ENCODE data around the gene TMED3. TPM values are rescaled to one million over a fixed set of nuclear protein-coding genes. Genes with fewer than 3 reads are reported as not detected.

The TMED3 gene
- total RNA-seq, 1 experiment from 2014 or later, result 164 TPM

DNA sequence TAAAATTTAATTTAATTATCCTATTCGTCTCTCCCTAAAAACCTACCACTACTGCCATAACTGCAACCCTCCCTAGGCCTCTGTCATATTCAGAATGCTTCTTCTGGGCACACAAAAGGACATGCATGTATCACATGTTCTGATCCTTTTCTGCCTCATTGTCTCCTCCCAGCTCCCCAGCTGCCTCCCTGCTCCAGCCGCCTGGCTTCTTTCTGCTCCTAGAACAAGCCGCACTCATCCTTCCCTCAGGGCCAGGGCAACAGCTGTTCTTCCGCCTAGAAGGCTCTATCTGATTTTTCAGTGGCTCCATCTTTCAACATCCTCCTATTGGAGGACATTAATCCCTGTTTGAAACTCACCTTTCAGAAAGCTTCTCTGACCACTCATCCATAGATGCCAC, 38.6 kb downstream of the TMED3 start:
- Histone ChIP-seq H3K4me3 (ENCODE audit: low read length) (no peak overlapping the region), H3F3A (ENCODE audit: low read length, unreplicated experiment) (no peaks in the 10 kb centered on the region), H3K9me3 (ENCODE audit: low read length) (no peaks in the 10 kb centered on the region), H3K4me1 (ENCODE audit: insufficient read depth, low read length) (no peaks in the 10 kb centered on the region), H3K27ac (ENCODE audit: low read length) (no peak overlapping the region), H3K36me3 (ENCODE audit: low read depth, low read length) (no peaks in the 10 kb centered on the region), H4K20me1 (ENCODE audit: low read length) (no peaks in the 10 kb centered on the region), H3K4me2 (ENCODE audit: low read length) (no peak overlapping the region), H2AFZ (ENCODE audit: low read length) (no peak overlapping the region), H3K9ac (ENCODE audit: low read length) (no peak overlapping the region), H3K27me3 (ENCODE audit: low read length) (no peaks in the 10 kb centered on the region), H3K9me2 (replicated peaks; ENCODE audit: low read length) (no peaks in the 10 kb centered on the region), H3K79me2 (ENCODE audit: low read length) (no peaks in the 10 kb centered on the region)
- ChIA-PET POLR2A (ENCODE audit: unreplicated experiment) (no interaction called here), CTCF (no interaction called here)
- DNase-seq (no peak), ATAC-seq (no peak)
- no TSS peak for BruUV-seq (replicated peaks)
- intact Hi-C loops (cut with micrococcal nuclease), result no loop called here
- TF ChIP-seq EZH2phosphoT487 (IDR thresholded peaks at IDR 0.05; ENCODE audit: borderline replicate concordance, low read length) (no peak), EZH2 (IDR thresholded peaks at IDR 0.05; ENCODE audit: low read length, unreplicated experiment) (no peak)
- TF ChIP-seq, protein P1, sequence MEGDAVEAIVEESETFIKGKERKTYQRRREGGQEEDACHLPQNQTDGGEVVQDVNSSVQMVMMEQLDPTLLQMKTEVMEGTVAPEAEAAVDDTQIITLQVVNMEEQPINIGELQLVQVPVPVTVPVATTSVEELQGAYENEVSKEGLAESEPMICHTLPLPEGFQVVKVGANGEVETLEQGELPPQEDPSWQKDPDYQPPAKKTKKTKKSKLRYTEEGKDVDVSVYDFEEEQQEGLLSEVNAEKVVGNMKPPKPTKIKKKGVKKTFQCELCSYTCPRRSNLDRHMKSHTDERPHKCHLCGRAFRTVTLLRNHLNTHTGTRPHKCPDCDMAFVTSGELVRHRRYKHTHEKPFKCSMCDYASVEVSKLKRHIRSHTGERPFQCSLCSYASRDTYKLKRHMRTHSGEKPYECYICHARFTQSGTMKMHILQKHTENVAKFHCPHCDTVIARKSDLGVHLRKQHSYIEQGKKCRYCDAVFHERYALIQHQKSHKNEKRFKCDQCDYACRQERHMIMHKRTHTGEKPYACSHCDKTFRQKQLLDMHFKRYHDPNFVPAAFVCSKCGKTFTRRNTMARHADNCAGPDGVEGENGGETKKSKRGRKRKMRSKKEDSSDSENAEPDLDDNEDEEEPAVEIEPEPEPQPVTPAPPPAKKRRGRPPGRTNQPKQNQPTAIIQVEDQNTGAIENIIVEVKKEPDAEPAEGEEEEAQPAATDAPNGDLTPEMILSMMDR (conservative IDR thresholded peaks at IDR 0.05; ENCODE audit: low read depth, low read length), result no peak

DNA sequence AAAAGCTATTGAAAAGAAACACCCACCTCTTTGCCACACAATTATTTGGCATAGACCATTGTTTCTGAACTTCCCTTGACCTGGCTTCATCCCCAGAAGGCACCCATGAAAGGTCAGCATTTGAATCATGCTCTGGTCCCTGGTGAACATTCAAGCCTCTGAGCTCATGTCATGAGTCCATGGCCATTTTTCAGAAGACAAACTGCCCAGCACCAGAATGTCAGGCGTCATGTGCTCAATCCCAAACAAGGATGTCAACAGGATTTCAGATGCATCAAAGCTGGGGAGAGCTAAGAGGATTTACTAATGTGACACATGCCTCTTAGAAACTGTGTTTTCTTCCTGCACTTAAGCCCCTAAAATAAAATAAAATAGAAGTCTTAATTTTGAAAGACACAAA, 41.3 kb downstream of the TMED3 start:
- no TSS peak for BruUV-seq (replicated peaks)
- CTCF ChIA-PET, result no interaction called here

DNA sequence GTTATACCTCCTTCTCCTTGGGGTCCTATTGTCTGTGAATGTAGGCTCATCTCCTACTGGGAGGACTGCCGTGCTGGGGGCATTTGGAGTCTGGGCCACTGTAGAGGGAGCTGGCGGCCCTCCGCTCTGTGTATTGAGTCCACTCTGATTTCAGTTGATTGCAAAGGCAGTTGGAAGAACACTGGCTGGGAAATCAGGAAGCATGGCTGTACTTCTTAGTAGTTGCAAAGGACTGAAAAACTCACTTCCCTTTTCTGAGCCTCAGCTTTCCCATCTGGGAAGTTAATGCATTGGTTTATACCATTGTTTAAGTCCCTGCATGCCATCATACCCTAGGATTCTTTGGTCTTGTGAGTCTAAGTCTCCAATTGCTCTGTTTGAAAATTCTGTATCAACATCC, 46.7 kb downstream of the TMED3 start:
- no peaks in the 10 kb centered on the region for H3K9me2 ChIP-seq (replicated peaks; ENCODE audit: low read length)
- no peak overlapping the region for H3K4me2 ChIP-seq (ENCODE audit: low read length)
- H4K20me1 ChIP-seq (ENCODE audit: low read length), result no peaks in the 10 kb centered on the region
- H3K9ac ChIP-seq (ENCODE audit: low read length), result no peak overlapping the region
- H2AFZ ChIP-seq (ENCODE audit: low read length), result no peak overlapping the region
- ATAC-seq, result no peak
- no peak overlapping the region for H3K27ac ChIP-seq (ENCODE audit: low read length)
- no peak overlapping the region for H3K4me3 ChIP-seq (ENCODE audit: low read length)
- TF ChIP-seq EZH2phosphoT487 (IDR thresholded peaks at IDR 0.05; ENCODE audit: borderline replicate concordance, low read length) (no peak), EZH2 (IDR thresholded peaks at IDR 0.05; ENCODE audit: low read length, unreplicated experiment) (no peak)
- TF ChIP-seq, protein P1 (conservative IDR thresholded peaks at IDR 0.05; ENCODE audit: low read depth, low read length), result no peak
- H3K79me2 ChIP-seq (ENCODE audit: low read length), result no peaks in the 10 kb centered on the region
- H3K36me3 ChIP-seq (ENCODE audit: low read depth, low read length), result no peaks in the 10 kb centered on the region
- no peak for DNase-seq
- CTCF ChIA-PET, result no interaction called here
- no peaks in the 10 kb centered on the region for H3K27me3 ChIP-seq (ENCODE audit: low read length)
- no peaks in the 10 kb centered on the region for H3K4me1 ChIP-seq (ENCODE audit: insufficient read depth, low read length)
- intact Hi-C loops (cut with micrococcal nuclease), result no loop called here
- H3F3A ChIP-seq (ENCODE audit: low read length, unreplicated experiment), result no peaks in the 10 kb centered on the region
- BruUV-seq (replicated peaks), result no TSS peak
- H3K9me3 ChIP-seq (ENCODE audit: low read length), result no peaks in the 10 kb centered on the region
- POLR2A ChIA-PET (ENCODE audit: unreplicated experiment), result no interaction called here

More for the DNA sequence above, 41.3 kb downstream of the TMED3 start:
- Histone ChIP-seq H3F3A (ENCODE audit: low read length, unreplicated experiment) (no peaks in the 10 kb centered on the region), H4K20me1 (ENCODE audit: low read length) (no peaks in the 10 kb centered on the region), H3K4me3 (ENCODE audit: low read length) (no peak overlapping the region), H3K9ac (ENCODE audit: low read length) (no peak overlapping the region), H3K9me3 (ENCODE audit: low read length) (no peaks in the 10 kb centered on the region), H3K27me3 (ENCODE audit: low read length) (no peaks in the 10 kb centered on the region), H2AFZ (ENCODE audit: low read length) (no peak overlapping the region), H3K79me2 (ENCODE audit: low read length) (no peaks in the 10 kb centered on the region), H3K4me2 (ENCODE audit: low read length) (no peak overlapping the region), H3K9me2 (replicated peaks; ENCODE audit: low read length) (no peaks in the 10 kb centered on the region), H3K4me1 (ENCODE audit: insufficient read depth, low read length) (no peaks in the 10 kb centered on the region), H3K36me3 (ENCODE audit: low read depth, low read length) (no peaks in the 10 kb centered on the region), H3K27ac (ENCODE audit: low read length) (no peak overlapping the region)
- intact Hi-C loops (cut with micrococcal nuclease), result no loop called here
- no peak for TF ChIP-seq EZH2 (IDR thresholded peaks at IDR 0.05; ENCODE audit: low read length, unreplicated experiment)
- no peak for TF ChIP-seq EZH2phosphoT487 (IDR thresholded peaks at IDR 0.05; ENCODE audit: borderline replicate concordance, low read length)
- TF ChIP-seq, protein P1 (conservative IDR thresholded peaks at IDR 0.05; ENCODE audit: low read depth, low read length), result no peak
- POLR2A ChIA-PET (ENCODE audit: unreplicated experiment), result no interaction called here
- no peak for ATAC-seq
- DNase-seq, result no peak
